Esophagus squamous epithelium (tissue), 4 donors: ENCODE data around the gene ANKS1B.
"Not testable (repeated sequence)": the region's sequence is repeated elsewhere in the genome, so short reads cannot be mapped to it uniquely, and the experiment has no call there.

Experiments used
- POLR2A ChIP-seq, 4 donors: fragments of 450-650 bp; IDR thresholded peaks; one replicate each; pipeline ENCODE4 v1.6.1; 2017; ENCODE audit warnings: antibody characterized with exemption in 4 of 4, mild to moderate bottlenecking in 4 of 4, moderate library complexity in 3 of 4
- TF ChIP-seq, protein P1 (sequence below), 6 experiments: fragments of 450-650 bp in 4 of 6; fragments of 200-600 bp in 2 of 6; sonication (generic) in 2 of 6; IDR thresholded peaks; one replicate each; pipeline ENCODE4 v1.5.1; 2016 to 2019; ENCODE audit warnings: antibody characterized with exemption in 6 of 6, mild to moderate bottlenecking in 4 of 6, moderate library complexity in 4 of 6

DNA sequence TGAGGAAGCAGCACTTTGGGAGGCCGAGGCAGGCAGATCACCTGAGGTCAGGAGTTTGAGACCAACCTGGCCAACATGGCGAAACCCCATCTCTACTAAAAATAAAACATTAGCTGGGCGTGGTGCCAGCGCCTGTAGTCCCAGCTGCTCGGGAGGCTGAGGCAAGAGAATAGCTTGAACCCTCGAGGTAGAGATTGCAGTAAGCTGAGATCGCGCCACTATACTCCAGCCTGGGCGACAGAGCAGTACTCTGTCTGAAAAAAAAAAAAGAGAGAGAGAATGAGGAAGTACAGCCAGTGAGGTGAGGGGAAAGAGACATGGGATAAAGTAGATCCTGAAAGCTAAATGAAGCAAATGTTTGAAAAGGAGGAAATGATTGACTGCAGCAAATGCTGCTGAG lies 21.1 kb upstream of the ANKS1B start:
- not testable (repeated sequence) for TF ChIP-seq POLR2A (IDR thresholded peaks at IDR 0.05)
- TF ChIP-seq, protein P1, sequence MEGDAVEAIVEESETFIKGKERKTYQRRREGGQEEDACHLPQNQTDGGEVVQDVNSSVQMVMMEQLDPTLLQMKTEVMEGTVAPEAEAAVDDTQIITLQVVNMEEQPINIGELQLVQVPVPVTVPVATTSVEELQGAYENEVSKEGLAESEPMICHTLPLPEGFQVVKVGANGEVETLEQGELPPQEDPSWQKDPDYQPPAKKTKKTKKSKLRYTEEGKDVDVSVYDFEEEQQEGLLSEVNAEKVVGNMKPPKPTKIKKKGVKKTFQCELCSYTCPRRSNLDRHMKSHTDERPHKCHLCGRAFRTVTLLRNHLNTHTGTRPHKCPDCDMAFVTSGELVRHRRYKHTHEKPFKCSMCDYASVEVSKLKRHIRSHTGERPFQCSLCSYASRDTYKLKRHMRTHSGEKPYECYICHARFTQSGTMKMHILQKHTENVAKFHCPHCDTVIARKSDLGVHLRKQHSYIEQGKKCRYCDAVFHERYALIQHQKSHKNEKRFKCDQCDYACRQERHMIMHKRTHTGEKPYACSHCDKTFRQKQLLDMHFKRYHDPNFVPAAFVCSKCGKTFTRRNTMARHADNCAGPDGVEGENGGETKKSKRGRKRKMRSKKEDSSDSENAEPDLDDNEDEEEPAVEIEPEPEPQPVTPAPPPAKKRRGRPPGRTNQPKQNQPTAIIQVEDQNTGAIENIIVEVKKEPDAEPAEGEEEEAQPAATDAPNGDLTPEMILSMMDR (IDR thresholded peaks at IDR 0.05): not testable (repeated sequence)
